ENCODE results near the gene LMX1A.

Gene LMX1A

DNA sequence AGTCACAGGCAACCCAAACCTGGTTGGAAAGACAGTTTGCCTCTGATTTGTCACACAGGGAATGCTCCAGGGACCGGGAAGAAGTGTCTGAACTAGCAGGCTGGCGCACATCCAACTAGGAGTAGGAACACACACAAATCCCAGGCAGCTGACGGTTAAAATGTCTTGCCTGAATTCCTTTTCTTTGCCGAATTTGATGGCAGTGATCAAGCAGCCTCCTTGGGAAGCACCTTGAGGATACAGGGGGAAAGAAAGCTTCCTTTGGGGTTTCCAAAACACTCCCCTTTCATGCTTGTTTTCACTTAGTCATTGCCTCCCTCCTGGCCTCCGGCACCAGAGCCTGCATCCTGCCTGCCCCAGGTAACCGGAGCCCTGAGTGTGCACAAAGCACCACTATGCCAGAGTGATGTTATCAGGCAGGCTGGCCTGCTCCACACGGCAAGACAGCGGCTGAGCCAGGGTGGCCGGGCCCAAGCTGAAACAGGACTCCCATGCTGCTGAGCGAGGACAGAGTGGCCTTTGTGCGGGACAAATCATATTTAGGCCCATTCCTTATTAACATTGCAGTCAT is 193.8 kb downstream of the LMX1A start:
- DNase-seq (ENCODE audit: low read depth): no peak
- TF ChIP-seq POLR2A (IDR thresholded peaks at IDR 0.05; ENCODE audit: extremely low read depth, insufficient read length): no peak
- TF ChIP-seq, protein P1, sequence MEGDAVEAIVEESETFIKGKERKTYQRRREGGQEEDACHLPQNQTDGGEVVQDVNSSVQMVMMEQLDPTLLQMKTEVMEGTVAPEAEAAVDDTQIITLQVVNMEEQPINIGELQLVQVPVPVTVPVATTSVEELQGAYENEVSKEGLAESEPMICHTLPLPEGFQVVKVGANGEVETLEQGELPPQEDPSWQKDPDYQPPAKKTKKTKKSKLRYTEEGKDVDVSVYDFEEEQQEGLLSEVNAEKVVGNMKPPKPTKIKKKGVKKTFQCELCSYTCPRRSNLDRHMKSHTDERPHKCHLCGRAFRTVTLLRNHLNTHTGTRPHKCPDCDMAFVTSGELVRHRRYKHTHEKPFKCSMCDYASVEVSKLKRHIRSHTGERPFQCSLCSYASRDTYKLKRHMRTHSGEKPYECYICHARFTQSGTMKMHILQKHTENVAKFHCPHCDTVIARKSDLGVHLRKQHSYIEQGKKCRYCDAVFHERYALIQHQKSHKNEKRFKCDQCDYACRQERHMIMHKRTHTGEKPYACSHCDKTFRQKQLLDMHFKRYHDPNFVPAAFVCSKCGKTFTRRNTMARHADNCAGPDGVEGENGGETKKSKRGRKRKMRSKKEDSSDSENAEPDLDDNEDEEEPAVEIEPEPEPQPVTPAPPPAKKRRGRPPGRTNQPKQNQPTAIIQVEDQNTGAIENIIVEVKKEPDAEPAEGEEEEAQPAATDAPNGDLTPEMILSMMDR (IDR thresholded peaks at IDR 0.05; ENCODE audit: low read depth, low read length): no peak
- TF ChIP-seq, protein P2, sequence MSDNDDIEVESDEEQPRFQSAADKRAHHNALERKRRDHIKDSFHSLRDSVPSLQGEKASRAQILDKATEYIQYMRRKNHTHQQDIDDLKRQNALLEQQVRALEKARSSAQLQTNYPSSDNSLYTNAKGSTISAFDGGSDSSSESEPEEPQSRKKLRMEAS (IDR thresholded peaks at IDR 0.05; ENCODE audit: low read depth, low read length): no peak
- TF ChIP-seq MYC (IDR thresholded peaks at IDR 0.05; ENCODE audit: low read depth, low read length): no peak

DNA sequence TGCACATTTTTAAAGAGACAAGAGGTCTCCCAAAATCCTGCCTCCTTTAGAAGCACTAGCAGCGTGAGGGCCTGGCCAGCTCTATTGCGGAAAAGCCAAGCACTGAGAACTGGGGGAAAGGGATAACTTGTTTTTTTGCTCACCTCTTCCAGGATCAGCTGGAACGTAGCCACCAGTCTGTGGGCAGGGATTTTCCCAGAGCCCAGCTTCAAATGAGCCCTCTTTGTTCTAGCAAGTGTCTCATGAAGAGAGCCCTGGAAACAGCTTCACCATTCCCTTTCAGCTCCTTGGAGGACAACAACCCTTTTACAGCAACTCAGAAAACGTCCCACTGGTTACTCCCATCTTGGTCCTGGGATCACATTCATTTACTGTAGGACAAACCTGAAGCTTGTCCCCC is 195.4 kb downstream of the LMX1A start:
- no peak for DNase-seq (ENCODE audit: low read depth)
- TF ChIP-seq POLR2A (IDR thresholded peaks at IDR 0.05; ENCODE audit: extremely low read depth, insufficient read length): no peak
- TF ChIP-seq, protein P2 (IDR thresholded peaks at IDR 0.05; ENCODE audit: low read depth, low read length): no peak
- TF ChIP-seq, protein P1 (IDR thresholded peaks at IDR 0.05; ENCODE audit: low read depth, low read length): no peak
- no peak for TF ChIP-seq MYC (IDR thresholded peaks at IDR 0.05; ENCODE audit: low read depth, low read length)
- H3K4me3 ChIP-seq (ENCODE audit: low read depth, low read length): no peak overlapping the region

More for the DNA sequence above, 193.8 kb downstream of the LMX1A start:
- no peak overlapping the region for H3K4me3 ChIP-seq (ENCODE audit: low read depth, low read length)

DNA sequence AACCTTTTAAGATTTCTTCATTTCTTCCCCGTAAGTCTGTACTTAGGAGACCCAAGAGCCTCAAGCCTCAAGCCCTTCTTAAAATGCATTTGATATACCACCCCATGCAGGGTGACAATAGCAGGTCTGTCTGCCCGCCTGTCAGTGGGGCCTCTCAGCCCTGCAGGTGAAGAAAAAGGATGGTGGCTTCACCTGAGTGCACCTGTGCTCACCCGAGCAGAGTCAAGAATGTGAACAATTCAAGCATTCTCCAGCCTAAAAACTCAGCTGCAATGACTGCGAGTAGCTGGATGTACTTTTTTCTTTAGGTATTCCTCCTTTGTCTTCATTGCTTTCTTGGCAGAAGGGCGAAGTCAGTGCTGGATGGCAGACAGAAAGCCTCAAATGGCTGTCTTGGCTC is 203.3 kb downstream of the LMX1A start:
- TF ChIP-seq MYC (IDR thresholded peaks at IDR 0.05; ENCODE audit: low read depth, low read length) (no peak), POLR2A (IDR thresholded peaks at IDR 0.05; ENCODE audit: extremely low read depth, insufficient read length) (no peak)
- TF ChIP-seq, protein P1 (IDR thresholded peaks at IDR 0.05; ENCODE audit: low read depth, low read length): no peak
- H3K4me3 ChIP-seq (ENCODE audit: low read depth, low read length): no peak overlapping the region
- no peak for DNase-seq (ENCODE audit: low read depth)

DNA sequence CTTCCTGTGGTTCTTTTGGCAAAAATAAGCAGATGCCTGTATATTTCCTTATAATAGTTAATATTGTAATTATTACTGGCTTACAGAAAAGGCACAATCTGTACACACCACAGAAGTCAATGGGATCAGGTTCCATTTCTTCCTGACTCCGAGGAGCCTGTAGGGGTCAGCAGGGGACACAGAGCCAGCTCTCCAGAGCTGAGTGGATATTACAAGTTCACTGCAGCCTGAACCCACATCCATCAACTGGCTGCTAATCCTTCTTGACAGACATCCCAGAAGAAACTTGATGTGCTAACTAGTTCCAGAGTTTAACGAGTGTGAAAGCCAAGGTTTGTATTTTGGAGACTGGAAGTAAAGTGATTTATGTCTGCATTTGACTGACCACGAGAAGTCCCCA is 203.8 kb downstream of the LMX1A start:
- DNase-seq (ENCODE audit: low read depth): peak; percentile 7
- no peak overlapping the region for H3K4me3 ChIP-seq (ENCODE audit: low read depth, low read length)
- TF ChIP-seq POLR2A (IDR thresholded peaks at IDR 0.05; ENCODE audit: extremely low read depth, insufficient read length) (no peak), MYC (IDR thresholded peaks at IDR 0.05; ENCODE audit: low read depth, low read length) (no peak)
- TF ChIP-seq, protein P2 (IDR thresholded peaks at IDR 0.05; ENCODE audit: low read depth, low read length): no peak
- TF ChIP-seq, protein P1 (IDR thresholded peaks at IDR 0.05; ENCODE audit: low read depth, low read length): peak; percentile 37

DNA sequence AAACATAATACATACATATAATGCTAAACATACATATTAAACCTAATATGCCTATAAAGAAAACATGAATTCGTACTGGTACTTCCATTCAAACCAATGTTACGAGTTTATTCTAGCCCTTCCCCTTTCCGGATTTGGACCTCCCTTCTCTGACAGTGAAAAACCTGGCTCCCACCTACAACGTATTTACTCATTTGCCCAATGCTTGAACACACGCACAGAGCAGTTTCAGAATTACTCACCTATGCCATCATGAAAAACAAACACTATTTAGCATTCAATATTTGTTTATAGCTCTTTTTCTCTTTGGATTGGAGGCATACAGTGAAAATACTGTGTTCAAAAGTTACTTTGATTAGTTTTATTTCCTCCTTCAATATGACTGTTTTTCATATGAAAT is 204.4 kb downstream of the LMX1A start:
- TF ChIP-seq, protein P2 (IDR thresholded peaks at IDR 0.05; ENCODE audit: low read depth, low read length): no peak
- TF ChIP-seq POLR2A (IDR thresholded peaks at IDR 0.05; ENCODE audit: extremely low read depth, insufficient read length) (no peak), MYC (IDR thresholded peaks at IDR 0.05; ENCODE audit: low read depth, low read length) (no peak)
- TF ChIP-seq, protein P1 (IDR thresholded peaks at IDR 0.05; ENCODE audit: low read depth, low read length): no peak
- H3K4me3 ChIP-seq (ENCODE audit: low read depth, low read length): no peak overlapping the region
- no peak for DNase-seq (ENCODE audit: low read depth)

All from NB4 (cell line).